GM19099 (cell line): Measurements from ENCODE around the gene FKBP7.

Experiments
- POLR2A ChIP-seq: IDR thresholded peaks from 3 replicates; pipeline ENCODE4 v1.6.1; 2011; ENCODE audit warnings: low read depth; ENCODE audit not compliant: insufficient read length; ENCODE audit errors: extremely low read depth

The FKBP7 gene

GRCh38 chr2:178425255-178425827 is 53.1 kb downstream of the FKBP7 start:
- no peak for TF ChIP-seq POLR2A

- no peak for TF ChIP-seq POLR2A
Observed at GRCh38 chr2:178422097-178422496, 56.3 kb downstream of the FKBP7 start.

- TF ChIP-seq POLR2A, result no peak
Observed at GRCh38 chr2:178420463-178420999, 57.9 kb downstream of the FKBP7 start.

GRCh38 chr2:178419123-178419522 is 59.3 kb downstream of the FKBP7 start:
- no peak for TF ChIP-seq POLR2A

- TF ChIP-seq POLR2A, result no peak
Observed at GRCh38 chr2:178418426-178418825, 60.0 kb downstream of the FKBP7 start.

GRCh38 chr2:178417916-178418315 is 60.5 kb downstream of the FKBP7 start:
- no peak for TF ChIP-seq POLR2A

- no peak for TF ChIP-seq POLR2A
Observed at GRCh38 chr2:178415979-178416378, 62.4 kb downstream of the FKBP7 start.

GRCh38 chr2:178414266-178415247 is 63.8 kb downstream of the FKBP7 start:
- peak; percentile 76 for TF ChIP-seq POLR2A
